Activated gamma-delta T cell (primary cell): Measurements from ENCODE around the gene GBGT1.
"Not testable (repeated sequence)": the region's sequence is repeated elsewhere in the genome, so short reads cannot be mapped to it uniquely, and the experiment has no call there.

Experiments used
- DNase-seq: peaks from one replicate; lab custom pipeline; 2025; lab: John Stamatoyannopoulos, UW
- total RNA-seq, 2 donors: gene quantifications; one replicate each; lab custom pipeline; 2026; lab: John Stamatoyannopoulos, UW

The GBGT1 gene
- total RNA-seq: 1.7 to 2.8 reads per million in 2 donors

GRCh38 chr9:133163504-133164172 is at the start of gene GBGT1:
TSS of gene GBGT1 (minus strand) at chr9:133163914. CDS start at chr9:133162412, 1,502 bp downstream.
- no peak for DNase-seq

GRCh38 chr9:133210609-133211008 is 46.9 kb upstream of the GBGT1 start:
- no peak for DNase-seq

- no peak for DNase-seq
Observed at GRCh38 chr9:133210202-133210532, 46.5 kb upstream of the GBGT1 start.

GRCh38 chr9:133209327-133210201 is 45.9 kb upstream of the GBGT1 start:
- DNase-seq: not testable (repeated sequence)

- DNase-seq: not testable (repeated sequence)
Observed at GRCh38 chr9:133208880-133209300, 45.2 kb upstream of the GBGT1 start, which contains the start of gene OBP2B. TSS of gene OBP2B (minus strand) at chr9:133209250. CDS start at chr9:133209199, 51 bp downstream.

GRCh38 chr9:133208171-133208879 is 44.6 kb upstream of the GBGT1 start:
- DNase-seq: not testable (repeated sequence)

GRCh38 chr9:133207540-133208170 is 43.9 kb upstream of the GBGT1 start:
- no peak for DNase-seq

GRCh38 chr9:133207021-133207531 is 43.4 kb upstream of the GBGT1 start:
- no peak for DNase-seq

GRCh38 chr9:133205996-133206931 is 42.5 kb upstream of the GBGT1 start:
- no peak for DNase-seq

- not testable (repeated sequence) for DNase-seq
Observed at GRCh38 chr9:133205481-133205887, 41.8 kb upstream of the GBGT1 start.

GRCh38 chr9:133204993-133205336 is 41.3 kb upstream of the GBGT1 start:
- no peak for DNase-seq

GRCh38 chr9:133204335-133204992 is 40.8 kb upstream of the GBGT1 start:
- no peak for DNase-seq

GRCh38 chr9:133203506-133204075 is 39.9 kb upstream of the GBGT1 start:
- no peak for DNase-seq

GRCh38 chr9:133202688-133203453 is 39.2 kb upstream of the GBGT1 start:
- no peak for DNase-seq

GRCh38 chr9:133202145-133202513 is 38.4 kb upstream of the GBGT1 start:
- no peak for DNase-seq

GRCh38 chr9:133201424-133202144 is 37.9 kb upstream of the GBGT1 start:
- no peak for DNase-seq

GRCh38 chr9:133200631-133201030 is 36.9 kb upstream of the GBGT1 start:
- no peak for DNase-seq

GRCh38 chr9:133199648-133200321 is 36.1 kb upstream of the GBGT1 start:
- DNase-seq: no peak
